Measurements from ENCODE around the gene CPXM2.
"Not testable (repeated sequence)": the region's sequence is repeated elsewhere in the genome, so short reads cannot be mapped to it uniquely, and the experiment has no call there.

Gene CPXM2

DNA sequence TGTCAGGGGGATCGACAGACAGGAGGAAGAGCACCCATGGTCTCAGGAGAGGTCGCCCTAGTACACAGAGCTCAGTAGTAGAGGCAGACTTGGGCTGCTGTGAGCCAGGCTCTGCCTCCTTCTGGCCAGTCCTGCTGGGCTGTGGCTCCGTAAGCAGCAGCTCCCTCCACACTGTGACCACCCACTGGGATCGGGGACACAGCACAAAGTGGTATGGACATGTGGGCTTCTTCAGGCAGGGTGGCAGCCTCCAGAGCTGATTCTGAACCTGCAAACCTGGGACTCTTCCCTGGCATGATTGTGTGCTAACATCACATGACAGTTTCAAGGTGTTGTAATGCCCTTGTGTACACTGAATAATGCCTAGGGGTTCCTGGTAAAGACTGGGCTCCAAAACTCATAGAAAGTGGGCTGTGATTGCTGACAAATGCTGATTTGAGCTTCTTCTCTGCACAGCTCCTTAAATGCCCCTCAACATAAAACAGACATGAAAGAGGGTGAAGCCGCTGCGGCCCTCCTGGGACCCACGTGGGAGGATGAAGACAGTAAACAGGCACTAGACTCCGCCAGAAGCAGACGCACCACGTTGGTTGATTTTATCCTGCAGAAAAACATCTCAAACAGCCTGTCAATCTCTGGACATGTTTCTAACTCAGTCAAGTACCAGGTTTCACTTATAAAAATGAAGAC, 148.7 kb downstream of the CPXM2 start:
- no peak for DNase-seq (ENCODE audit: low read depth)

DNA sequence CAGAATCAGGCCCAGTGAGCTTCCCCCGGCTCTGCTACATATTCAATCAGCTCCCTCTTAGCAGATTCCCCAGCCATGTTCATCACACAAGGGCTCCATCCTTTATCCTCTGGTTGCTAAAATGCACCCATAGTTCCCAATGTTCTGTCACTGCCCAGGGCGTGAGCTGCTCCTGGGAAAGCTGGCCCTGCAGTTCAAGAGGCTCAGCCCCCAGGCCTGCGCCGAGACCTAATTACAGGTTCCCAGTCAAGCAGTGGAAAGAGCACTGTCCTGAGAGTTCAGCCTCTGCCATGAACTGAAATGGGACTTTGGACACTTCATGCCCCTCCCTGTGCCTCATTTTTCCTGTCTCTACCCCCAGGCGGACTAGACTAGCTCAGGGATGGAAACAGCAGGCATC, 149.9 kb downstream of the CPXM2 start:
- no peak for DNase-seq (ENCODE audit: low read depth)

DNA sequence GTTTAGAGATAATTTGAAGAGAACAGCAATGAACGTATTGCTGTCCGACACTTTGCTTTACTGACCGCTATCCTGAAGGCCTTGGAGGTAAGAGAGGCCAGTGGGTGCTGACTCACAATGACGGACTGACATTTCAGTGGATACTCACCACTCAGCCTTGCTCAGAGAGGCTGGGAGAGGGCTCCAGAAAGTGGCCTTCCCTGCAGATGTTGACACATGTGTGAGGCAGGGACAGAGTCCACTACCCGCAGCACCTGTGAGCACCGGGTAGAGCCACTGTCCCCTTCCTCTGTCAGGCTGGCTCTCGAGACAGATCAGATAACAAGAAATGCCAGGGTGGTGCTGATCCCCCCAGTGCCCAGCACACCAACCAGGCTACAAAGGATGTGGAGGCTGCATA, 150.5 kb downstream of the CPXM2 start:
- no peak for DNase-seq (ENCODE audit: low read depth)

DNA sequence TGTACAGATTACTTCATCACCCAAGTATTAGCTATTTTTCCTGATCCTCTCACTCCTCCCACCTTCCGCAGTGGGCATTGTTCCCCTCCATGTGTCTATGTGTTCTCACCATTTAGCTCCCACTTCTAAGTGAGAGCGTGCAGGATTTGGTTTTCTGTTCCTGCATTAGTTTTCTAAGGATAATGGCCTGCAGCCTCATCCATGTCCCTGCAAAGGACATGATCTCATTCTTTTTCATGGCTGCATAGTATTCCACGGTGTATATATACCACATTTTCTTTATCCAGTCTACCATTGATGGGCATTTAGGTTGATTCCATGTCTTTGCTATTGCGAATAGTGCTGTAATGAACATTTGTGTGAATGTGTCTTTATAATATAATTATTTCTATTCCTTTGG, 154.7 kb downstream of the CPXM2 start:
- not testable (repeated sequence) for DNase-seq (ENCODE audit: low read depth)

DNA sequence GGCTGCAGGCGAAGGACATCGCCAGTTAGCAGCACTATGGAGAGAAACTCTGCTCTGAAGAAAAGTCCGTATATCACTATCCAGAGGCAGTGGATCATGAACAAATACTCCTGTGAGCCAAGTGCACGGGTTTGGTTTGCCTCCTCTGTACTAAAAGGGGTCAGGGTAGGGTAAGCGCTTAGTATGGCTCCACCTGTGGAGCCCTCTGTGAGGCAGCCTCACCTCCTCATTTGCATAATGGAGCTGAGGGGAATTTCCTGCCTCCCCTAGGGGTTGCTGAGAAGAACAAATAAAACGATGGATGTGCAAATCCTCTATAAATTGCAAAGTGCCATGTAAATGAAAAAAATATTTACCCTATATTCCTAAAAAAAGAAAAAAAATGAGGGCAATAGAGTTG, 162.1 kb downstream of the CPXM2 start:
- DNase-seq (ENCODE audit: low read depth): no peak

DNA sequence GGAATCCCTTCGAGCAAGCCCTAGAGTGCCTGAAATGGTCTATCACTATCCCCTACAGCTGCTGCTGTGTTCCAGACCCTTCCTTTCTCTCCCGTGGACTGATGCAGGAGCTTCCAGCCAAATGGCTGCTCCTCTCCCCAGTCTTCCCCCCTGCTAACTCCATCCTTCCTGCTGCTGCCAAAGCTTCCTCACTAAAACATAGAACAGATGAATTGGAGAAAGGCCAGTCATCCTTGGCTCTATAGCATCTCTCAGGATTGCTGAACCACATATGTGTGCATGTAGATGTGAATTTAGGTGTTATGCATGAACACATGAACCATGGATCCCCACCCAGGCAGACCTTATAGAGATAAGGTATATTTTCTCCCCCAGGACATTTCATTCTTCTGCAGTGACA, 164.8 kb downstream of the CPXM2 start:
- DNase-seq (ENCODE audit: low read depth): no peak

DNA sequence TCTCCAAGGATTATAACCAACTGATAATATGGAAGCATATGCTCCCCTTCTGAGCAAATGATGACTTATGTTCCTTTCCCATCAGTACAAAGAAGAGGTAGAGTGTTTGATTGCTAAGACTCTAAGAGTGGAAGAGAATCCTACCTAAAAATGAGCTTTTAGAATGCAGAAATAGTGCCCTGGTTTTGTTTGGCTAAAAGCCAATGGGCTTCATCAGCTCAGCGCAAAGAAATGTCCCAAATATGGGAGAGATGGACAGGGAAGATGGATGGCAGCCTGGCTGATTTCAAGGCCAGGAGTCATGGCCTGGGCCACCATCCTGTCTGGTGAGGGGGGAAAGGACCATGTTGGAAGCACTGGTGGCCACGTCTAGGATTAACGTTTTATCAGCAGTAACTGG, 165.2 kb downstream of the CPXM2 start:
- DNase-seq (ENCODE audit: low read depth): no peak

DNA sequence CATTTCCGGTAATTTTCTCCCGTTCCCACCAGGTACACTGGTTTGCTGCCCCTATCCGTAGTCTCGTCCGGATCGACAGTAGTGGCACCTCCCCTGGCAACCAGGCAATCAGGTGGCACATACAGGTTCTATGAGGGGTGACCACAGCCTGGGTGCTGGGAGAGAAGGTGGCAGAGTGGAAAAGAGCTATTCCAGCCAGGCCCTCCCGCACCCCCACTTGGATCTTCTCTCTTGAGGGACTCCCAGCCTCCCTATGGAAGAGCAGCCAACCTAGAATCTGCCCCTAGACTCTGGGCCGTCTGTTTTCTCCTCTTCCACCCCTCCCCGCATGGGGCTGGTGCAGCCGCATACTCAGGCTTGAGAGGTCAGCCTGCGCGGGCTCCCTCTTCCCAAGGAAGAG, 166.9 kb downstream of the CPXM2 start:
- no peak for DNase-seq (ENCODE audit: low read depth)

DNA sequence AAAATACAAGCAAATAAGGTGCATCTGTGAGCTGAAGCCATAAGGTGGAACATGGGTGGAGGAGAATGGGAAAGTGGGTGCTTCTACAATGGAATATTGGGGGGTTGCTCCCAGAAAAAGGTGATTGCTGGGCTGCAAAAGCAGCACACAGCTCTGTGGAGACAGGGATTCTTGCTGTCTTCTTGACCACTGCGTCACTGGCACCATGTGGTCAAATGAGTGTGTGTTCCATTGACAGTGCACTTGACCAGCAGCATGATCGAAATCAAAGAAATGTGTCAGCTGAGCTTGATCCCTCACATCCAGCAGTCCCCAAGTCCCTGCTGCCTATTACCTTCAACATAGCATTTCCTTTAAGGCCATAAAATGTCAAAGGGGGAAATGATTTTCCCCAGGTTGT, 169.3 kb downstream of the CPXM2 start:
- no peak for DNase-seq (ENCODE audit: low read depth)

DNA sequence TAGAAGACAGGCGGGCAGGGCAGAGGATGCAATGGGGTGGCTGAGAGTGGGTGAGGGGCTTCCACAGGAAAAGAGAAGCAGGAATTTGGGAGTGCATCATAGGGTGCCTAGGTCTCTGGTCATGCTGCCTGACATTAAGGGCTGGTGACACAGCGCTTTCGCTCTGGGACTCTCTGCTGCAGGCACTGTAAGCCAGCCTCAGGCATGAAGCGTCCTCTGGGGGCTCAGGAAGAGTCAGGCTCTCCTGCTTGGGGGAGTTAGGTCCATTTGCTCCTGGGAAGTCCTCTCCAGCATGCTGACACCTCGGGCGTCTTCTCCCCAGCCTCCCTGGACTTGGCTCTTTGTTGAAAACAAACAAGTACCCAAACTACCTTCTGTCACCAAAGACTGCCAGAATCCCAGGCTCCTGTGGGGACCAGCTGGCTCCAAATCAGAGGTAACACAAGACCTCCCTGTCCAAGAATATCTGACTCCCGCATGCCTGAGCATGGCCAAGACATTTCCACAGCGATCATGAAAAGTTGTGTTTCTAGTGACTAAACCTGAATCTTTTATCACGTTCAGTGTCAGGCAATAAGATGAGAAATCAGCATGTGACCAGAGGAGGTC, 170.1 kb downstream of the CPXM2 start:
- no peak for DNase-seq (ENCODE audit: low read depth)

DNA sequence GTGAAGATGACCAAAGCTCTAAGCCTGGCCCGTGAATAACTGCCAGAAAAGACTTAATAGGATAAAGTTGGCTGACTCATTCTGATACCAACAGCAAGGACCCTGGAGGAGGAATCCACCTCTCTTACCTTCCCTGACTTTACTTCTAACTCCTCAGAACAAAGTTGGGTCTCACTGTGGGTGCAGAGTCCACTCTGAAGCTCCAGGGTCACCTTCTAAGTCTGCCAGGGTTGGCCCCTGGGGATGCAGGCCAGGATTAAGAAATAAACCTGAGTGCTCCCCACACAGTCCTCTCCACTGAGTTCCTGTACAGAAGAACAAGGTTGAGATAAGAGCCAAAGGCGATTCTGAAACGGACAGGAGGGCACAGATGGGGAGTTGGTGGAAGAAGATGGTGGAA, 171.1 kb downstream of the CPXM2 start:
- no peak for DNase-seq (ENCODE audit: low read depth)

DNA sequence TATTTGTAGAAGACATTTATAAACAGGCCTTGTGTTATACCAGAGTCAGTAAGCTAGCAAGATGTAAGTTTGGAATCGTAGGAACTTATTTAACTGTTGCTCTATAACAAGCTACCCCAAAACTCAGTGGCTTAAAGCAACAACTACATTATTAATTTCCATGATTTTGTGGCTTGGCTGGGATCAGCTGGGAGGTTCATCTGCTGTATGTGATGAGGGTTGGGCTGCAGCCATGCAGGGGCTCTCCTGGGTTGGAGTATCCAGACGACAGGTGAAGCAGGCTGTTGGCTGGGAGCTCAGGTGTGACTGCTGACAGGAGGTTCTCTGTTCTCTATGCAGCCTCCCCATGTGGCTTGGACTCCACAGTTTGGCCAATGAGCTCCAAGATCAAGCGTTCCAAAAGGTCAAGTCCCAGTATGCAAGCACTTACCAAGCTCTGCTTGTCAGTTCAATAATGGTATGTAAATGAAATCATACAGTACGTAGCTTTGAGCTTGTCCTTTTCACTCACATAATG, 173.0 kb downstream of the CPXM2 start:
- DNase-seq (ENCODE audit: low read depth): no peak

DNA sequence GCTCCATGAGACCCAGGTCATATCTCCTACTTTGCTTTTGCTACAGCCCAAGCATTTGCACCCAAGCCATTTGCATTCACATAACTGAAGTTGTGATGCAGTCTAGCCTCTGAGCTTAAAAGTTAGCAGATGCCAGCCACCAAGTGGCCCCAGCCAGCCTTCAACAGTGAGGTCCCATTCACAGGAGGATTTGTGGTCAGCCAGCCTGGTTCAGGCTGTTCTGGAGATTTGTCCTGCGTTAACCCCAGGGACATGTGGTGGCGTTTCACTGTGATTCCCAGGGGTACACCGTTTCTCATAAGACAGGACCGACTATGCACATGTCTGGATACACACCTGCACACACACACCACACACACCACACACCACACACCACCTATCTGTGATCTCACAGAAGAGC, 174.3 kb downstream of the CPXM2 start:
- no peak for DNase-seq (ENCODE audit: low read depth)

DNA sequence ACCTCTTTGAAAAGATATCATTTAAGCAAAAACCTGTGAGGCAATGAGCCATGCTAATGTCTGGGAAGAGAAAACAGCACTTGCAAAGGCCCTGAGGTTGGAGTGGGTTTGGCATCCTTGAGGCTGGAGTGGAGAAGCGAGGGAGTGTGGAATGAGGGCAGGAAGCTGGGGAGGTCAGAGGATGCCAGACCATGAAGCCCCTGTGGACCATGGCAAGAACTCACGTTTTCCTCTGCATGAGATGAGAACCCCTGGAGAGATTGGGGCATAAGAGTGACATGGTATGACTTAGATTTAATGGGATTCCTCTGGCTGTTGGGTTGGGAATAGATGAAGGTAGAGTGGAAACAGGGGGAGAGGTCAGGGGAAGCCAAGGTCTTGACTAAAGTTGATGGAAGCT, 176.1 kb downstream of the CPXM2 start:
- DNase-seq (ENCODE audit: low read depth): no peak

DNA sequence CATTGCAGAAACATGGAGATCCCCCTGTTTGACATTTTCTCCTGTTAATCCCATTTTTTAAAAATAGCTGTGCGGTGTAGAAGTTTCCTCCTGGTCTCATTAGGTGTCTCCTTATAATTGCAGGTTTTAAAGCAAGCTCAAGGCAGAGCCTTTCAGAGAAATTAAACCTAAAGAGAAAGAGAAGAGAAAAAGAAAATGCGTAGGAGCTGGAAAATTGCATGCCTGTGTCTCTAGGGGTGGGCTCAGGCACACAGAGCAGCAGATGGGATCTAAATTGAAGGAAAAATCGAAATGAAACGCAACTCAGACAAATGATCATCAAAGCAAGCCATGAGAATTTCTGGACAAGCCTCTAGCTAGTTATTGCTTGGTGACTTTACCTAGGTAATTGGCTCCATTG, 185.4 kb downstream of the CPXM2 start:
- DNase-seq (ENCODE audit: low read depth): no peak

DNA sequence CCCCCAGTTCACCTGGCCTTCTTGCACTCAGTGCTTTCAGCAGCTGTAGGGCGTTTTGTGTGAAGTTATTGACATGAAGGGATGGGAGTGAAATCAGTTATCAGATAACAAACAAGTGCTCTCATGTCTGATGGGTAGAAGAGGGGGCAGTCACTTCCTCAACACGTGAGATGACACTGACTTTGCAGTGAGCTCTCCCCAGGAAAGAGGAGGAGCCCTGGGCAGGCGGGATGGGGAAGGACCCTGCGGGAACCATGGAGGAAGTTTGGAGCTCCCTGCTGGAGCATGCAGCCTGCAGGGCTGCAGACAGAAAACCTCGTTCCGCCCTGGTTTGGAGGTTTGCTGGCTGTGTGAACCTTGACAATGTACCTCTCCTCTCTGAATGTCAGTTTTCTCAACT, 186.8 kb downstream of the CPXM2 start:
- DNase-seq (ENCODE audit: low read depth): no peak

DNA sequence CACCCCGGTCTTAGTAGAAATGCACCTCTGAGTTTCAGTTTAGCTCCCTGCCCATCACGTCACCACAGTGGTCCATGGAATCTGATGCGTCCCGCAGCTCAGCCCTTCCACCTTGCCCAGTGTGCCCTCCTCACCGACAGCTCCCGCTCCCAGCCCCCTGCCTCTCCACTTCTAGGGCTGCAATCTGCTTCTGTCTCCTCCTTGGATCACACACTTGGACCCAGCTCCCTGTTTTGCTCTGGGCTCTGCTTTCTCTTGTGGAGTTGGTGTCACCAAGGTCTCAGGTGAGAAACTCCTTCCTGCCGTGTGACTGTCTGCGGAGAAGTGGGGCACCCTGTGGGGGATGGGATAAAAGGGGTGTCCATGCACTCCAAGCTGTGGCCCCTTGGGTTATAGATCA, 187.5 kb downstream of the CPXM2 start:
- DNase-seq (ENCODE audit: low read depth): no peak

DNA sequence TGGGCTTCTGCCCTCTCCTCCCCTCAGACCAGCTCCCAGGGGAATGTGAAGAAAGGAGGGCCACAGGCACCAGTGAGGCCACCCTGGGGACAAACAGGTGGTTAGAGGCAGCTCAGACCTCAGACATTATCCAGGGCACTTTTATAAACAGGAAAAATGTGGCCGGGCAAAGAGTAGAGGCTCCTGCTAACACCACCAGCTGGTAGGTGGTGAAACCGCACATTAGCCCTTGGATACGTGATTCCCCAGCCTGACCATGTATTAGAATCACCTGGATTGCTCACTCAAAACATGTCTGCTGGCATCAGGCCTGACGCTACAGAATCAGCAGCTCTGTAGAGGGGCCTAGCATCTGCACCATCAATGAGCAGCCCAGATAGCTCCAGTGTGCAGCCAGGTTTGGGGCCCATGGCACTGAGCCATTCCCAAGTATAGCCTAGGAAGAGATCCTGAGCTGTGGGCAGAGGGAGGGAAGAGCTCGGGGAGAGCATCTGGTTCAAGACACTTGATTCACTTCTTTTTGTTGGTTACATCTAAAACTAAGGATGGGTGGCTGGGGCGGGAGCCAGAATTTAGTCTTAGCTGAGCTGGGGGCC, 188.3 kb downstream of the CPXM2 start:
- DNase-seq (ENCODE audit: low read depth): no peak

Data from stimulated activated CD8-positive, alpha-beta memory T cell treated with anti-CD3 and anti-CD28 coated beads, Interleukin-12 subunit alpha, Interleukin-12 subunit beta, amount 100 ng/mL, for 4 hours (primary cell).